GM12878 (cell line): Measurements from ENCODE around the gene SYNJ2. TPM values are rescaled to one million over a fixed set of nuclear protein-coding genes. Genes with fewer than 3 reads are reported as not detected.

Experiments
- ATAC-seq: fragments of 200-7000 bp; cut with Tn5 transposase; 3 replicates; pipeline ENCODE4 v1.9.1; 2020; ENCODE audit warnings: mild to moderate bottlenecking, moderate library complexity
- BruUV-seq: library from RNA; stranded (reverse); fragments of 400-500 nt; replicated peaks from 2 replicates; lab custom pipeline; 2021; lab: Mats Ljungman, UMichigan
- CTCF ChIA-PET: fragments of 300-600 bp; sonication (Branson Sonifier 250); formaldehyde crosslinking; extraction: SDS; loops from one replicate; lab custom pipeline; 2021; ENCODE audit warnings: inconsistent platforms; lab: Yijun Ruan, JAX
- POLR2A ChIA-PET: fragments of 350-600 bp; formaldehyde crosslinking; extraction: SDS; loops from one replicate; lab custom pipeline; 2021; ENCODE audit warnings: inconsistent platforms; lab: Charles Lee
- RAD21 ChIA-PET: fragments of 300-600 bp; sonication (Branson Sonifier 250); formaldehyde crosslinking; loops from one replicate; lab custom pipeline; 2023; ENCODE audit warnings: antibody characterized with exemption; ENCODE audit not compliant: unreplicated experiment; lab: Charles Lee
- SMC1A ChIA-PET: fragments of 300-600 bp; sonication (Branson Sonifier 250); formaldehyde crosslinking; loops from one replicate; lab custom pipeline; 2023; ENCODE audit not compliant: unreplicated experiment, uncharacterized antibody; lab: Charles Lee
- DNase-seq: peaks from one replicate; pipeline ENCODE4 v3.0.0-alpha.2; 2011; ENCODE audit warnings: low read depth, low spot score
- FAIRE-seq: peaks from 3 replicates; lab custom pipeline; 2011; peaks lifted over from hg19 to GRCh38; lab: Jason Lieb, UNC
- H2AFZ ChIP-seq: 2 replicates; pipeline ENCODE4 v1.6.0; 2011; ENCODE audit warnings: low read depth, low read length, control low read depth; ENCODE audit not compliant: control insufficient read depth
- H3K27ac ChIP-seq: 2 replicates; pipeline ENCODE4 v1.5.1; 2011; ENCODE audit warnings: control low read depth; ENCODE audit not compliant: control insufficient read depth, insufficient read depth
- H3K27me3 ChIP-seq, 2 experiments: replicated peaks in 1 of 2; 2 replicates each; pipeline versions ENCODE4 v1.6.0 to v1.6.1; 2011; ENCODE audit warnings: low read length in 1 of 2; ENCODE audit not compliant: control insufficient read depth in 2 of 2, insufficient read depth in 2 of 2
- H3K36me3 ChIP-seq, 2 experiments: 2 replicates each; pipeline ENCODE4 v1.5.1; 2011; ENCODE audit warnings: low read length in 1 of 2; ENCODE audit not compliant: control insufficient read depth in 2 of 2, insufficient read depth in 2 of 2
- H3K4me1 ChIP-seq: 2 replicates; pipeline ENCODE4 v1.6.1; 2011; ENCODE audit warnings: mild to moderate bottlenecking, low read length, moderate library complexity, mixed read lengths; ENCODE audit not compliant: control insufficient read depth, insufficient read depth
- H3K4me2 ChIP-seq: 2 replicates; pipeline ENCODE4 v1.6.0; 2011; ENCODE audit warnings: control low read depth; ENCODE audit not compliant: control insufficient read depth, insufficient read depth
- H3K4me3 ChIP-seq: fragments of 200-600 bp; sonication (generic); 2 replicates; pipeline ENCODE4 v1.5.1; 2016
- H3K79me2 ChIP-seq: 2 replicates; pipeline ENCODE4 v1.6.0; 2011; ENCODE audit warnings: low read length; ENCODE audit not compliant: control insufficient read depth, insufficient read depth
- H3K9ac ChIP-seq: 2 replicates; pipeline ENCODE4 v1.8.0; 2011; ENCODE audit warnings: low read length, control low read depth, mixed read lengths; ENCODE audit not compliant: control insufficient read depth, insufficient read depth
- H3K9me3 ChIP-seq: replicated peaks from 3 replicates; pipeline ENCODE4 v1.5.1; 2011; ENCODE audit warnings: mild to moderate bottlenecking, low read length; ENCODE audit not compliant: control insufficient read depth, insufficient read depth
- H4K20me1 ChIP-seq: 2 replicates; pipeline ENCODE4 v1.6.0; 2011; ENCODE audit not compliant: control insufficient read depth, insufficient read depth
- ASH2L ChIP-seq: fragments of 300-600, 200-600 bp; sonication (generic); IDR thresholded peaks from 2 replicates; pipeline ENCODE4 v1.6.1; 2017; ENCODE audit warnings: low read depth, mild to moderate bottlenecking, borderline replicate concordance
- ATF7 ChIP-seq: fragments of 450-650 bp; IDR thresholded peaks from 2 replicates; pipeline ENCODE4 v1.6.1; 2016; ENCODE audit warnings: low read depth, mild to moderate bottlenecking
- CHD4 ChIP-seq: fragments of 200-600 bp; sonication (generic); IDR thresholded peaks from 2 replicates; pipeline ENCODE4 v1.6.1; 2016; ENCODE audit warnings: mild to moderate bottlenecking
- E2F8 ChIP-seq: fragments of 450-650 bp; IDR thresholded peaks from 2 replicates; pipeline ENCODE4 v1.6.1; 2018; ENCODE audit warnings: mild to moderate bottlenecking, low read depth, moderate library complexity; ENCODE audit not compliant: partially characterized antibody
- HSF1 ChIP-seq: fragments of 150-350 bp; IDR thresholded peaks from 2 replicates; pipeline ENCODE4 v1.6.1; 2014; ENCODE audit warnings: mild to moderate bottlenecking, low read depth, low read length
- NFIC ChIP-seq: IDR thresholded peaks from 2 replicates; pipeline ENCODE4 v1.6.1; 2012; ENCODE audit warnings: low read depth, mild to moderate bottlenecking, inconsistent platforms, low read length, moderate library complexity
- NR2C2 ChIP-seq: IDR thresholded peaks from 2 replicates; pipeline ENCODE4 v1.6.1; 2011; ENCODE audit warnings: borderline replicate concordance, low read depth; ENCODE audit not compliant: control insufficient read depth, insufficient read length
- PAX8 ChIP-seq: fragments of 450-650 bp; IDR thresholded peaks from 2 replicates; pipeline ENCODE4 v1.6.1; 2017; ENCODE audit warnings: mild to moderate bottlenecking, moderate library complexity
- SREBF2 ChIP-seq: IDR thresholded peaks from 2 replicates; pipeline ENCODE4 v1.6.1; 2012; ENCODE audit warnings: mild to moderate bottlenecking, low read length
- TARDBP ChIP-seq: IDR thresholded peaks from 2 replicates; pipeline ENCODE4 v1.6.1; 2016; ENCODE audit warnings: borderline replicate concordance
- WGBS: methylation state at CpG from one replicate; pipeline ENCODE4 v1.1.6; 2016; ENCODE audit warnings: low lambda C conversion rate; ENCODE audit not compliant: insufficient replicate concordance, insufficient coverage; ENCODE audit errors: missing lambda C conversion rate; 5-methylcytosine and 5-hydroxymethylcytosine counted together
- in situ Hi-C: fragments of 300-500 bp; cut with MboI; formaldehyde crosslinking; loops from 9 replicates; pipeline ENCODE4 v1.14.3; 2018; ENCODE audit warnings: mixed read lengths
- intact Hi-C: fragments of 100-400 bp; cut with micrococcal nuclease; formaldehyde crosslinking; loops from one replicate; pipeline ENCODE4 v1.14.2; 2022; ENCODE audit not compliant: unreplicated experiment
- polyA plus RNA-seq, 11 experiments: library from polyadenylated mRNA; depleted of rRNA in 4 of 11; unstranded in 6 of 11; stranded (reverse) in 5 of 11; fragments of >200 nt; fragmentation: Nextera tagmentation in 4 of 11; fragmentation: Illumina TruSeq in 1 of 11; extraction: Ambion mirVana in 4 of 11; extraction: Trizol in 1 of 11; gene quantifications; 1 replicate in 1 of 11; 2 replicates in 10 of 11; pipeline versions ENCODE4 v1.2.1 to v1.2.3, GENCODE V29; 2011 to 2016; ENCODE audit warnings: inconsistent platforms in 2 of 11, missing spikeins in 2 of 11, low read depth in 1 of 11
- total RNA-seq, 4 experiments: library from RNA; depleted of rRNA in 3 of 4; stranded (reverse); fragments of >200 nt in 3 of 4; fragmentation: Illumina TruSeq in 1 of 4; extraction: Trizol in 1 of 4; gene quantifications; 2 replicates each; pipeline versions ENCODE4 v1.2.1 to v1.2.3, GENCODE V29; 2013 to 2021
- TF ChIP-seq, protein P1 (sequence below): IDR thresholded peaks from 2 replicates; pipeline ENCODE4 v1.6.1; 2012; ENCODE audit warnings: low read depth, low read length, improper control_type of control experiment

The SYNJ2 gene
- total and polyA plus RNA-seq, 10 of the 15 experiments (the other 5 are each of a cell fraction or from before 2014, with no cell fraction given): 0.11 to 1.8 (median 0.57) TPM

DNA sequence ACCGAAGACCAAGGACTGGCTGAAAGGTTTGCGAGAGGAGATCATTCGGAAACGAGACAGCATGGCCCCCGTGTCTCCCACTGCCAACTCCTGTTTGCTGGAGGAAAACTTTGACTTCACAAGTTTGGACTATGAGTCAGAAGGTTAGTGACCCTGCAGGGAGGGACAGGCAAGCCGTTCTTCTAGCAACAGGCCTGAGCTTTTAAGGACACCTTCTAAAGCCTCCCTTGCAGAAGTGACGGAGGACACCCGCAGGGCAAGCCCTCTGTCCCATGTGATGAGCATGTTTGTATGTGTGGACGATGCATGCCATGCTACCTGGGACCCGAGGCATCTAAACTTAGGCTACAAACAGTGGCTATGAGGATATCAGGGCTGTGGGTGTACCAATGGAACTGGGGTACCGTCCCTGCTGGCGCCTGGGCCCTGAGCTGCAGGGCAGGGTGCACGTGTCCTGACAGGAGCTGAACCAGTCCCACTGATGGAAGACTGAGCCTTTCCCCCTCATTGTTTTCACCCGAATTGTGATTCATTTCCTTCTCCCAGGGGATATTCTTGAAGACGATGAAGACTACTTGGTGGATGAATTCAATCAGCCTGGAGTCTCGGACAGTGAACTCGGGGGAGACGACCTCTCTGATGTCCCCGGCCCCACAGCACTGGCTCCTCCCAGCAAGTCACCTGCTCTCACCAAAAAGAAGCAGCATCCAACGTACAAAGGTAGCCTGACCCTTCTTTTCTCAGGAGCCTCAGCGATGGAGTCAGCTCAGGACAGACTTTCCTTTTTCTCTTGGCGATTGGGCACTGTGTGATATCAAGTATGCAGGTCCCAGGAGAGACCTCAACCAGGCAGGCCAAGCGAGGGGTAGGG, 102.0 kb downstream of the SYNJ2 start:
- H3K27me3 ChIP-seq: no peaks in the 10 kb centered on the region
- H2AFZ ChIP-seq: no peak overlapping the region
- no peak for DNase-seq
- ChIA-PET CTCF (interaction anchor here (1.4 kb wide), 1 partner anchor 11 kb away, joined by 4 read pairs; no protein-coding TSS in a partner anchor), SMC1A (interaction anchor here (1.0 kb wide), 1 partner anchor 9 kb away, joined by 3 read pairs; no protein-coding TSS in a partner anchor), RAD21 (no interaction called here), POLR2A (no interaction called here)
- no peaks in the 10 kb centered on the region for H3K79me2 ChIP-seq
- ATAC-seq: no peak
- H3K4me2 ChIP-seq: no peak overlapping the region
- intact Hi-C loops (no loop called here), in situ Hi-C loops (no loop called here)
- no peaks in the 10 kb centered on the region for H4K20me1 ChIP-seq
- TF ChIP-seq ASH2L (no peak), HSF1 (no peak), NR2C2 (no peak), ATF7 (no peak), SREBF2 (no peak), TARDBP (no peak), CHD4 (no peak), PAX8 (no peak), E2F8 (no peak), NFIC (no peak)
- TF ChIP-seq, protein P1, sequence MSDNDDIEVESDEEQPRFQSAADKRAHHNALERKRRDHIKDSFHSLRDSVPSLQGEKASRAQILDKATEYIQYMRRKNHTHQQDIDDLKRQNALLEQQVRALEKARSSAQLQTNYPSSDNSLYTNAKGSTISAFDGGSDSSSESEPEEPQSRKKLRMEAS: no peak
- H3K9me3 ChIP-seq: no peaks in the 10 kb centered on the region
- no peaks in the 10 kb centered on the region; a peak in 1 of 4 replicates for H3K36me3 ChIP-seq
- FAIRE-seq: no peak
- 80% methylated on average over 23 of the region's 23 CpGs for WGBS
- no peak overlapping the region for H3K9ac ChIP-seq
- BruUV-seq: no TSS peak
- H3K4me1 ChIP-seq: peaks cover 3% of the 10 kb centered on the region; the same call in 1 of the 2 replicates
- no peak overlapping the region for H3K27ac ChIP-seq
- H3K4me3 ChIP-seq: no peak overlapping the region
